H1 (cell line): ENCODE data around the gene ICAM3. TPM values are rescaled to one million over a fixed set of nuclear protein-coding genes. Genes with fewer than 3 reads are reported as not detected.

Experiments used
- CTCF ChIA-PET: fragments of 300-600 bp; sonication (Branson Sonifier 250); formaldehyde crosslinking; loops from one replicate; lab custom pipeline; 2021; ENCODE audit not compliant: partially characterized antibody; lab: Charles Lee
- POLR2A ChIA-PET: fragments of 300-600 bp; sonication (Branson Sonifier 250); formaldehyde crosslinking; loops from one replicate; lab custom pipeline; 2021; ENCODE audit warnings: inconsistent platforms; ENCODE audit not compliant: partially characterized antibody; lab: Charles Lee
- DNase-seq, 2 experiments: peaks; one replicate each; pipeline versions ENCODE4 v3.0.0 to v3.0.0-alpha.2; 2010 to 2022; ENCODE audit warnings: low spot score in 2 of 2, low read depth in 1 of 2, mixed read lengths in 1 of 2
- FAIRE-seq: peaks from 2 replicates; lab custom pipeline; 2011; peaks lifted over from hg19 to GRCh38; lab: Jason Lieb, UNC
- H2AFZ ChIP-seq: 2 replicates; pipeline ENCODE4 v1.8.1; 2012; ENCODE audit warnings: low read length, inconsistent platforms
- H2AK5ac ChIP-seq: 2 replicates; pipeline ENCODE4 v1.6.1; 2013; ENCODE audit warnings: low read depth, low read length
- H2BK120ac ChIP-seq: replicated peaks from 2 replicates; pipeline ENCODE3; 2013; ENCODE audit warnings: low read depth, low read length, inconsistent platforms
- H2BK12ac ChIP-seq: 2 replicates; pipeline ENCODE4 v1.6.1; 2013; ENCODE audit warnings: low read depth, low read length
- H2BK15ac ChIP-seq: 2 replicates; pipeline ENCODE4 v1.6.1; 2013; ENCODE audit warnings: low read length
- H2BK20ac ChIP-seq: 2 replicates; pipeline ENCODE4 v1.6.1; 2013; ENCODE audit warnings: low read length
- H2BK5ac ChIP-seq: 2 replicates; pipeline ENCODE4 v1.6.1; 2013; ENCODE audit warnings: low read depth, low read length
- H3K14ac ChIP-seq: 2 replicates; pipeline ENCODE4 v1.6.1; 2013; ENCODE audit warnings: inconsistent platforms; ENCODE audit not compliant: insufficient read length
- H3K18ac ChIP-seq: 2 replicates; pipeline ENCODE4 v1.6.1; 2013; ENCODE audit warnings: low read length; ENCODE audit errors: extremely low read depth
- H3K23ac ChIP-seq: 2 replicates; pipeline ENCODE4 v1.6.1; 2013; ENCODE audit warnings: inconsistent platforms; ENCODE audit not compliant: insufficient read length
- H3K23me2 ChIP-seq: 2 replicates; pipeline ENCODE4 v1.6.1; 2013; ENCODE audit warnings: low read depth, low read length
- H3K27ac ChIP-seq: 2 replicates; pipeline ENCODE4 v1.6.1; 2011; ENCODE audit warnings: low read depth, low read length, inconsistent platforms
- H3K27me3 ChIP-seq, 4 experiments: replicated peaks in 1 of 4; 1 replicate in 1 of 4; 2 replicates in 3 of 4; pipeline versions ENCODE4 v1.6.1 to v1.8.1; 2011 to 2013; ENCODE audit warnings: low read length in 3 of 4, mild to moderate bottlenecking in 3 of 4, inconsistent platforms in 2 of 4, mixed read lengths in 2 of 4, moderate library complexity in 1 of 4; ENCODE audit not compliant: control insufficient read depth in 3 of 4, insufficient read depth in 3 of 4; ENCODE audit errors: extremely low read depth in 1 of 4
- H3K36me3 ChIP-seq, 4 experiments: 2 replicates each; pipeline versions ENCODE4 v1.6.1 to v1.8.1; 2011 to 2013; ENCODE audit warnings: mild to moderate bottlenecking in 4 of 4, low read length in 3 of 4, moderate library complexity in 2 of 4, control low read depth in 1 of 4, inconsistent platforms in 1 of 4; ENCODE audit not compliant: insufficient read depth in 4 of 4, control insufficient read depth in 2 of 4
- H3K4ac ChIP-seq: replicated peaks from 2 replicates; pipeline ENCODE3; 2013; ENCODE audit warnings: low read length, low read depth, mixed read lengths, inconsistent platforms; ENCODE audit not compliant: insufficient read length
- H3K4me1 ChIP-seq, 4 experiments: replicated peaks in 1 of 4; 1 replicate in 1 of 4; 2 replicates in 3 of 4; pipeline versions ENCODE4 v1.6.1 to v1.8.1; 2011 to 2013; ENCODE audit warnings: low read length in 3 of 4, inconsistent platforms in 2 of 4, mixed read lengths in 1 of 4; ENCODE audit not compliant: insufficient read depth in 4 of 4, control insufficient read depth in 3 of 4
- H3K4me2 ChIP-seq, 2 experiments: 2 replicates each; pipeline versions ENCODE4 v1.6.1 to v1.8.1; 2011 to 2013; ENCODE audit warnings: low read depth in 2 of 2, low read length in 2 of 2, control low read depth in 1 of 2, inconsistent platforms in 1 of 2, mild to moderate bottlenecking in 1 of 2; ENCODE audit not compliant: insufficient read depth in 1 of 2
- H3K4me3 ChIP-seq, 4 experiments: fragments of 200-600, 300-600 bp in 1 of 4; sonication (generic), shearing (Covaris generic), sonication (Bioruptor Twin) in 1 of 4; 2 replicates each; pipeline versions ENCODE4 v1.5.1 to v1.8.1; 2011 to 2016; ENCODE audit warnings: low read length in 4 of 4, low read depth in 3 of 4, control low read depth in 2 of 4, inconsistent platforms in 2 of 4, mild to moderate bottlenecking in 2 of 4, mixed read lengths in 1 of 4, moderate library complexity in 1 of 4; ENCODE audit not compliant: insufficient read depth in 2 of 4; ENCODE audit errors: extremely low read depth in 1 of 4
- H3K56ac ChIP-seq: replicated peaks from 2 replicates; pipeline ENCODE3; 2013; ENCODE audit warnings: low read depth, mild to moderate bottlenecking, mixed read lengths, low read length, inconsistent platforms; ENCODE audit not compliant: insufficient read length
- H3K79me1 ChIP-seq: 2 replicates; pipeline ENCODE4 v1.6.1; 2013; ENCODE audit warnings: low read depth, low read length, control low read depth
- H3K79me2 ChIP-seq, 2 experiments: 2 replicates each; pipeline versions ENCODE4 v1.6.1 to v1.8.1; 2012 to 2013; ENCODE audit warnings: low read length in 2 of 2, mild to moderate bottlenecking in 2 of 2, inconsistent platforms in 1 of 2; ENCODE audit not compliant: insufficient read depth in 2 of 2, control insufficient read depth in 1 of 2
- H3K9ac ChIP-seq, 4 experiments: replicated peaks in 1 of 4; 1 replicate in 1 of 4; 2 replicates in 3 of 4; pipeline versions ENCODE4 v1.6.1 to v1.8.1; 2011 to 2013; ENCODE audit warnings: low read depth in 3 of 4, low read length in 3 of 4, control low read depth in 2 of 4, mild to moderate bottlenecking in 2 of 4, moderate library complexity in 2 of 4, inconsistent platforms in 1 of 4; ENCODE audit errors: extremely low read depth in 1 of 4
- H3K9me3 ChIP-seq, 2 experiments: 2 replicates each; pipeline versions ENCODE4 v1.6.1 to v1.8.1; 2012 to 2013; ENCODE audit warnings: mild to moderate bottlenecking in 2 of 2, moderate library complexity in 2 of 2, control low read depth in 1 of 2, inconsistent platforms in 1 of 2, low read depth in 1 of 2, low read length in 1 of 2, mixed read lengths in 1 of 2; ENCODE audit not compliant: insufficient read depth in 2 of 2
- H4K20me1 ChIP-seq, 2 experiments: replicated peaks in 1 of 2; 2 replicates each; pipeline versions ENCODE3 to v1.8.1; 2011 to 2013; ENCODE audit warnings: inconsistent platforms in 2 of 2, low read length in 2 of 2, mild to moderate bottlenecking in 1 of 2; ENCODE audit not compliant: insufficient read depth in 2 of 2, control insufficient read depth in 1 of 2
- H4K5ac ChIP-seq: 2 replicates; pipeline ENCODE4 v1.6.1; 2013; ENCODE audit warnings: low read length, low read depth, mixed read lengths, inconsistent platforms; ENCODE audit not compliant: insufficient read length
- H4K8ac ChIP-seq: 2 replicates; pipeline ENCODE4 v1.8.0; 2013; ENCODE audit warnings: mild to moderate bottlenecking, moderate library complexity, low read length, inconsistent platforms; ENCODE audit not compliant: insufficient read depth; ENCODE audit errors: extremely low read depth
- H4K91ac ChIP-seq: replicated peaks from 2 replicates; pipeline ENCODE3; 2013; ENCODE audit warnings: low read length, mixed read lengths, inconsistent platforms; ENCODE audit not compliant: insufficient read length
- CTBP2 ChIP-seq: IDR thresholded peaks from 2 replicates; pipeline ENCODE4 v1.7.0; 2011; ENCODE audit warnings: borderline replicate concordance, mild to moderate bottlenecking, moderate library complexity, mixed read lengths, low read length; ENCODE audit not compliant: insufficient read depth, insufficient read length
- EGR1 ChIP-seq: IDR thresholded peaks from 2 replicates; pipeline ENCODE4 v1.6.1; 2011; ENCODE audit warnings: low read depth, low read length, borderline replicate concordance
- GABPA ChIP-seq: IDR thresholded peaks from 2 replicates; pipeline ENCODE4 v1.6.1; 2011; ENCODE audit warnings: mild to moderate bottlenecking, low read length, moderate library complexity, borderline replicate concordance; ENCODE audit not compliant: insufficient read depth
- HDAC2 ChIP-seq, 2 experiments: fragments of 300-600 bp in 1 of 2; sonication (generic) in 1 of 2; IDR thresholded peaks; 2 replicates each; pipeline ENCODE4 v1.6.1; 2011 to 2012; ENCODE audit warnings: low read depth in 2 of 2, low read length in 2 of 2, mild to moderate bottlenecking in 2 of 2, moderate library complexity in 2 of 2, borderline replicate concordance in 1 of 2, inconsistent platforms in 1 of 2
- PHF8 ChIP-seq: fragments of 200-600 bp; sonication (generic); conservative IDR thresholded peaks from 2 replicates; pipeline ENCODE4 v1.7.1; 2012; ENCODE audit warnings: low read depth, mild to moderate bottlenecking, inconsistent platforms, low read length, moderate library complexity
- POLR2A ChIP-seq, 2 experiments: IDR thresholded peaks; 1 replicate in 1 of 2; 2 replicates in 1 of 2; pipeline ENCODE4 v1.6.1; 2011; ENCODE audit warnings: low read depth in 2 of 2, low read length in 2 of 2, mild to moderate bottlenecking in 2 of 2; ENCODE audit errors: control extremely low read depth in 1 of 2
- SP1 ChIP-seq: IDR thresholded peaks from 2 replicates; pipeline ENCODE4 v1.6.1; 2011; ENCODE audit warnings: low read depth, low read length
- ZNF274 ChIP-seq: IDR thresholded peaks from 2 replicates; pipeline ENCODE4 v1.7.0; 2012; ENCODE audit warnings: low read length, borderline replicate concordance; ENCODE audit errors: extremely low read depth
- WGBS, 2 experiments: shearing (Covaris generic) in 1 of 2; methylation state at CpG; one replicate each; pipeline versions ENCODE4 v1.1.6 to v1.1.7; 2013 to 2015; ENCODE audit warnings: low lambda C conversion rate in 2 of 2, mixed read lengths in 2 of 2, inconsistent platforms in 1 of 2, low coverage in 1 of 2, missing lambda C conversion rate in 1 of 2; ENCODE audit not compliant: insufficient replicate concordance in 2 of 2, insufficient coverage in 1 of 2, insufficient read length in 1 of 2; ENCODE audit errors: extremely low coverage in 1 of 2, missing lambda C conversion rate in 1 of 2; 5-methylcytosine and 5-hydroxymethylcytosine counted together
- polyA plus RNA-seq, 7 experiments: library from polyadenylated mRNA; depleted of rRNA in 3 of 7; stranded (reverse) in 5 of 7; unstranded in 2 of 7; fragments of >200 nt in 5 of 7; fragments of 200-250 nt in 2 of 7; gene quantifications; 1 replicate in 5 of 7; 2 replicates in 1 of 7; 4 replicates in 1 of 7; pipeline versions ENCODE4 v1.2.1 to v1.2.3, GENCODE V29; 2011 to 2013; ENCODE audit warnings: missing spikeins in 2 of 7, mixed read lengths in 2 of 7
- total RNA-seq: library from RNA; stranded (reverse); fragmentation: NEBNext Ultra II Directional; extraction: Animal tissue kit (Norgen Biotek cat#: 25700); gene quantifications from 2 replicates; pipeline ENCODE4 v1.2.1, GENCODE V29; 2021

ICAM3 gene
- total and polyA plus RNA-seq, 2 of the 8 experiments (the other 6 are each of a cell fraction or from before 2014, with no cell fraction given) = 15.4 to 16.5 TPM

GRCh38 chr19:10327793-10328192, 11.6 kb downstream of the ICAM3 start:
- WGBS, 2 experiments = 85% methylated on average over 7 of the region's 7 CpGs; no CpG with 5 or more reads in 1 of the 2 experiments
- Histone ChIP-seq H3K18ac (no peak overlapping the region), H4K20me1 (peaks cover 9 to 22% of the 10 kb centered on the region in 2 experiments)
- TF ChIP-seq CTBP2 (no peak), HDAC2 (IDR thresholded peaks at IDR 0.05; ENCODE audit: borderline replicate concordance in 1 of 2, low read depth in 2 of 2, low read length in 2 of 2) (no peak), SP1 (no peak), GABPA (no peak), PHF8 (no peak), POLR2A (IDR thresholded peaks at IDR 0.05; ENCODE audit: control extremely low read depth in 1 of 2, low read depth in 2 of 2, low read length in 2 of 2) (no peak), ZNF274 (no peak), EGR1 (no peak)

More at GRCh38 chr19:10327793-10328192, 11.6 kb downstream of the ICAM3 start:
- no peak overlapping the region for H2AFZ ChIP-seq
- peaks cover 33 to 65% (median 53%) of the 10 kb centered on the region in 4 experiments for H3K36me3 ChIP-seq
- ChIA-PET POLR2A (interaction anchor here (1.0 kb wide), 1 partner anchor 11 kb away, joined by 3 read pairs; the partner anchor contains the start of gene FDX2), CTCF (interaction anchor here (1.0 kb wide), 1 partner anchor 61 kb away, joined by 4 read pairs; no protein-coding TSS in a partner anchor)
- H2BK20ac ChIP-seq = no peak overlapping the region
- no peak overlapping the region for H3K4ac ChIP-seq
- H3K4me1 ChIP-seq = peaks cover 0 to 4% (median 3%) of the 10 kb centered on the region in 4 experiments; a peak in 4 of 7 replicates
- H3K4me3 ChIP-seq = no peak overlapping the region
- H3K79me1 ChIP-seq = peaks cover 7% of the 10 kb centered on the region
- no peaks in the 10 kb centered on the region for H3K9me3 ChIP-seq
- FAIRE-seq (no peak), DNase-seq (no peak)
- no peak overlapping the region for H3K27ac ChIP-seq
- no peak overlapping the region for H3K9ac ChIP-seq
- H4K91ac ChIP-seq = no peak overlapping the region
- no peaks in the 10 kb centered on the region; the same call in 1 of the 2 replicates for H3K23me2 ChIP-seq
- H4K5ac ChIP-seq = no peak overlapping the region
- H3K56ac ChIP-seq = no peak overlapping the region
- H3K27me3 ChIP-seq = no peaks in the 10 kb centered on the region
- no peak overlapping the region for H2AK5ac ChIP-seq
- H2BK120ac ChIP-seq = no peak overlapping the region
- no peak overlapping the region for H3K23ac ChIP-seq
- H4K8ac ChIP-seq = no peak overlapping the region
- H3K79me2 ChIP-seq = peaks cover 5 to 22% of the 10 kb centered on the region in 2 experiments
- no peak overlapping the region for H2BK15ac ChIP-seq
- H3K14ac ChIP-seq = no peak overlapping the region
- no peak overlapping the region for H2BK12ac ChIP-seq
- H2BK5ac ChIP-seq = no peak overlapping the region
- no peak overlapping the region for H3K4me2 ChIP-seq
